SK-N-SH (cell line): ENCODE results near the gene TUBB1. TPM values are rescaled to one million over a fixed set of nuclear protein-coding genes. Genes with fewer than 3 reads are reported as not detected.

Source experiments
- CTCF ChIA-PET: fragments of 300-600, 350-600 bp; formaldehyde crosslinking; extraction: SDS; loops from one replicate; lab custom pipeline; 2021; lab: Yijun Ruan, JAX
- POLR2A ChIA-PET: fragments of 350-600 bp; sonication (Branson Sonifier 250); formaldehyde crosslinking; extraction: SDS; loops from one replicate; lab custom pipeline; 2020; ENCODE audit warnings: antibody characterized with exemption, inconsistent platforms; lab: Yijun Ruan, JAX
- DNase-seq: peaks from one replicate; pipeline ENCODE4 v3.0.0; 2012
- H2AFZ ChIP-seq: fragments of 200-600 bp; sonication (generic); 2 replicates; pipeline ENCODE4 v1.8.1; 2016; ENCODE audit warnings: antibody characterized with exemption, mild to moderate bottlenecking, low read depth
- H3F3A ChIP-seq: fragments of 200-600 bp; sonication (generic); replicated peaks from 2 replicates; pipeline ENCODE3; 2016; ENCODE audit warnings: antibody characterized with exemption, mild to moderate bottlenecking; ENCODE audit not compliant: insufficient read depth
- H3K27ac ChIP-seq, 2 experiments: fragments of 200-500 bp in 1 of 2; fragments of 200-600 bp in 1 of 2; sonication (Bioruptor generic) in 1 of 2; sonication (generic), shearing (Covaris generic) in 1 of 2; 2 replicates each; pipeline versions ENCODE4 v1.5.1 to v1.6.1; 2014 to 2016; ENCODE audit warnings: low read depth in 2 of 2, inconsistent platforms in 1 of 2, low read length in 1 of 2, mild to moderate bottlenecking in 1 of 2, mixed read lengths in 1 of 2
- H3K27me3 ChIP-seq: fragments of 200-600 bp; sonication (generic), shearing (Covaris generic); 2 replicates; pipeline ENCODE4 v1.6.1; 2016; ENCODE audit warnings: mixed run types; ENCODE audit not compliant: insufficient read depth
- H3K36me3 ChIP-seq, 2 experiments: fragments of 200-500 bp in 1 of 2; fragments of 200-600 bp in 1 of 2; sonication (Bioruptor generic) in 1 of 2; sonication (generic) in 1 of 2; replicated peaks in 1 of 2; 2 replicates each; pipeline versions ENCODE3 to v1.5.1; 2014 to 2016; ENCODE audit warnings: low read length in 1 of 2, mild to moderate bottlenecking in 1 of 2; ENCODE audit not compliant: insufficient read depth in 2 of 2, control insufficient read depth in 1 of 2
- H3K4me1 ChIP-seq, 2 experiments: fragments of 200-500 bp in 1 of 2; fragments of 200-600 bp in 1 of 2; sonication (Bioruptor generic) in 1 of 2; sonication (generic), shearing (Covaris generic) in 1 of 2; 2 replicates each; pipeline versions ENCODE4 v1.5.1 to v1.6.1; 2014 to 2016; ENCODE audit warnings: low read depth in 1 of 2, low read length in 1 of 2, mixed run types in 1 of 2; ENCODE audit not compliant: insufficient read depth in 2 of 2, control insufficient read depth in 1 of 2
- H3K4me2 ChIP-seq: fragments of 200-600 bp; sonication (generic), shearing (Covaris generic); 2 replicates; pipeline ENCODE4 v1.6.1; 2017; ENCODE audit warnings: mixed run types
- H3K4me3 ChIP-seq, 2 experiments: fragments of 200-500 bp in 1 of 2; fragments of 200-600 bp in 1 of 2; sonication (Bioruptor generic) in 1 of 2; sonication (generic), shearing (Covaris generic) in 1 of 2; 2 replicates each; pipeline versions ENCODE4 v1.5.1 to v1.8.1; 2014 to 2016; ENCODE audit warnings: low read depth in 2 of 2, inconsistent platforms in 1 of 2, low read length in 1 of 2, mild to moderate bottlenecking in 1 of 2, mixed read lengths in 1 of 2, moderate library complexity in 1 of 2
- H3K79me2 ChIP-seq: fragments of 200-600 bp; sonication (generic); 2 replicates; pipeline ENCODE4 v1.8.1; 2017; ENCODE audit warnings: mild to moderate bottlenecking; ENCODE audit not compliant: insufficient read depth
- H3K9ac ChIP-seq: fragments of 200-600 bp; sonication (generic); 2 replicates; pipeline ENCODE4 v1.6.1; 2017; ENCODE audit warnings: mixed run types
- H3K9me2 ChIP-seq: fragments of 200-600 bp; sonication (generic); 2 replicates; pipeline ENCODE4 v1.6.1; 2017; ENCODE audit warnings: mixed run types
- H3K9me3 ChIP-seq: fragments of 200-600 bp; sonication (generic); 2 replicates; pipeline ENCODE4 v1.6.1; 2017; ENCODE audit warnings: mixed run types, mild to moderate bottlenecking, moderate library complexity
- H4K20me1 ChIP-seq: fragments of 200-600 bp; sonication (generic); 2 replicates; pipeline ENCODE4 v1.6.1; 2017; ENCODE audit warnings: mild to moderate bottlenecking, mixed run types; ENCODE audit not compliant: insufficient read depth
- CTCF ChIP-seq: fragments of 200-600 bp; sonication (generic); IDR thresholded peaks from 2 replicates; pipeline ENCODE4 v1.6.1; 2017; ENCODE audit warnings: antibody characterized with exemption, mild to moderate bottlenecking, moderate library complexity
- ELF1 ChIP-seq: IDR thresholded peaks from 2 replicates; pipeline ENCODE4 v1.4.0; 2012
- EZH2phosphoT487 ChIP-seq: fragments of 200-600 bp; sonication (generic); IDR thresholded peaks from 2 replicates; pipeline ENCODE4 v1.6.1; 2017; ENCODE audit warnings: low read depth, mixed run types, mild to moderate bottlenecking, antibody characterized with exemption, moderate library complexity, borderline replicate concordance
- FOSL2 ChIP-seq: IDR thresholded peaks from 2 replicates; pipeline ENCODE4 v1.4.0; 2012; ENCODE audit warnings: low read depth, mild to moderate bottlenecking, moderate library complexity, borderline replicate concordance
- RAD21 ChIP-seq: IDR thresholded peaks from 2 replicates; pipeline ENCODE4 v1.6.1; 2012; ENCODE audit warnings: mild to moderate bottlenecking, low read length
- RXRA ChIP-seq: IDR thresholded peaks from 2 replicates; pipeline ENCODE4 v1.4.0; 2012; ENCODE audit warnings: low read depth, mild to moderate bottlenecking, borderline replicate concordance
- SMC3 ChIP-seq: IDR thresholded peaks from 2 replicates; pipeline ENCODE4 v1.6.1; 2012; ENCODE audit warnings: low read depth, low read length, improper control_type of control experiment
- TEAD4 ChIP-seq: IDR thresholded peaks from 2 replicates; pipeline ENCODE4 v1.4.0; 2012; ENCODE audit warnings: mild to moderate bottlenecking, borderline replicate concordance; ENCODE audit not compliant: insufficient read depth
- USF1 ChIP-seq: IDR thresholded peaks from 2 replicates; pipeline ENCODE4 v1.4.0; 2012; ENCODE audit warnings: low read depth, borderline replicate concordance
- USF2 ChIP-seq: fragments of 150-350 bp; IDR thresholded peaks from 2 replicates; pipeline ENCODE4 v1.6.1; 2017; ENCODE audit warnings: antibody characterized with exemption, low read length, low read depth, borderline replicate concordance
- WGBS: methylation state at CpG from one replicate; pipeline ENCODE4 v1.1.6; 2017; ENCODE audit warnings: low lambda C conversion rate; 5-methylcytosine and 5-hydroxymethylcytosine counted together
- polyA plus RNA-seq, 3 experiments: library from polyadenylated mRNA; depleted of rRNA; stranded (reverse); fragments of >200 nt; gene quantifications; 2 replicates each; pipeline ENCODE4 v1.2.3, GENCODE V29; 2012

Gene TUBB1
- polyA plus RNA-seq, 1 of the 3 experiments (the other 2 are of a cell fraction), result not detected

GRCh38 chr20:59007665-59008511 lies 11.3 kb upstream of the TUBB1 start (continued):
- TF ChIP-seq USF1 (no peak), TEAD4 (no peak)

- 91% methylated on average over 5 of the region's 8 CpGs for WGBS
- no peaks in the 10 kb centered on the region for H3K79me2 ChIP-seq
- no peaks in the 10 kb centered on the region for H3K36me3 ChIP-seq
- no peak overlapping the region for H3K4me2 ChIP-seq
- H3K27me3 ChIP-seq, result no peaks in the 10 kb centered on the region
- CTCF ChIA-PET, result interaction anchor here (0.5 to 1.4 kb wide), 6 partner anchors 13 to 447 kb away, joined by 3 to 5 read pairs (median 3); no protein-coding TSS in a partner anchor
- no peak for DNase-seq
- no peak for TF ChIP-seq RAD21
- TF ChIP-seq EZH2phosphoT487, result no peak
- no peak for TF ChIP-seq USF2
- no peak for TF ChIP-seq RXRA
- no peak for TF ChIP-seq SMC3
- TF ChIP-seq CTCF, result no peak
- no peak for TF ChIP-seq ELF1
- TF ChIP-seq FOSL2, result no peak
- TF ChIP-seq, all 33 proteins: peak for 0
- POLR2A ChIA-PET, result interaction anchor here (0.6 kb wide), 1 partner anchor 27 kb away, joined by 3 read pairs; the partner anchor contains the start of gene NELFCD
- no peaks in the 10 kb centered on the region for H3K9me3 ChIP-seq
- H3K27ac ChIP-seq, result no peak overlapping the region
- peaks cover 3% of the 10 kb centered on the region for H3F3A ChIP-seq
- H3K9ac ChIP-seq, result no peak overlapping the region
- no peak overlapping the region for H3K4me3 ChIP-seq
- H3K9me2 ChIP-seq, result no peaks in the 10 kb centered on the region
- H3K4me1 ChIP-seq, result peaks cover 10 to 12% of the 10 kb centered on the region in 2 experiments; a peak in 3 of 4 replicates
- H4K20me1 ChIP-seq, result no peaks in the 10 kb centered on the region
- no peak overlapping the region for H2AFZ ChIP-seq
These were observed 10.4 kb upstream of the TUBB1 start for GRCh38 chr20:59008715-59009336.
